Caco-2 (cell line): ENCODE results near the gene TBXT. TPM values are rescaled to one million over a fixed set of nuclear protein-coding genes. Genes with fewer than 3 reads are reported as not detected.
"Not testable (repeated sequence)": the region's sequence is repeated elsewhere in the genome, so short reads cannot be mapped to it uniquely, and the experiment has no call there.

Experiments
- BruUV-seq: library from RNA; stranded (reverse); fragments of 400-500 nt; replicated peaks from 2 replicates; lab custom pipeline; 2021; lab: Mats Ljungman, UMichigan
- CTCF ChIA-PET: fragments of 300-600 bp; sonication (Branson Sonifier 250); formaldehyde crosslinking; loops from one replicate; lab custom pipeline; 2022; ENCODE audit warnings: antibody characterized with exemption; lab: Charles Lee
- POLR2A ChIA-PET: fragments of 300-600 bp; sonication (Branson Sonifier 250); formaldehyde crosslinking; loops from one replicate; lab custom pipeline; 2022; ENCODE audit warnings: antibody characterized with exemption; lab: Charles Lee
- DNase-seq, 2 experiments: peaks; one replicate each; pipeline versions ENCODE4 v3.0.0 to v3.0.0-alpha.2; 2020 to 2022
- H3K27me3 ChIP-seq: replicated peaks from 2 replicates; pipeline ENCODE4 v1.6.0; 2011; ENCODE audit warnings: low read length; ENCODE audit not compliant: control insufficient read depth, insufficient read depth
- H3K36me3 ChIP-seq: 2 replicates; pipeline ENCODE4 v1.5.1; 2011; ENCODE audit warnings: low read length; ENCODE audit not compliant: control insufficient read depth, insufficient read depth
- H3K4me1 ChIP-seq: fragments of 250-450 bp; sonication (Bioruptor Pico); 2 replicates; pipeline ENCODE4 v1.5.1; 2020; ENCODE audit warnings: mild to moderate bottlenecking
- H3K4me3 ChIP-seq: 2 replicates; pipeline ENCODE4 v1.5.1; 2011; ENCODE audit warnings: low read depth, mild to moderate bottlenecking, control low read depth, low read length
- H3K9me3 ChIP-seq: fragments of 250-450 bp; sonication (Bioruptor Pico); 2 replicates; pipeline ENCODE4 v1.5.1; 2020; ENCODE audit warnings: mild to moderate bottlenecking, moderate library complexity
- H3K27ac Mint-ChIP-seq: one replicate; pipeline ENCODE4 v1.8.0; 2022; ENCODE audit warnings: mixed read lengths; ENCODE audit not compliant: unreplicated experiment
- H3K27me3 Mint-ChIP-seq: one replicate; pipeline ENCODE4 v1.8.0; 2022; ENCODE audit warnings: mixed read lengths; ENCODE audit not compliant: insufficient read depth, unreplicated experiment
- H3K36me3 Mint-ChIP-seq: one replicate; pipeline ENCODE4 v1.8.0; 2022; ENCODE audit warnings: mild to moderate bottlenecking, mixed read lengths; ENCODE audit not compliant: insufficient read depth, unreplicated experiment
- H3K4me1 Mint-ChIP-seq: one replicate; pipeline ENCODE4 v1.8.0; 2022; ENCODE audit warnings: low read depth, mixed read lengths; ENCODE audit not compliant: unreplicated experiment
- H3K4me3 Mint-ChIP-seq: one replicate; pipeline ENCODE4 v1.8.0; 2022; ENCODE audit warnings: mild to moderate bottlenecking, moderate library complexity, mixed read lengths; ENCODE audit not compliant: unreplicated experiment
- H3K9me3 Mint-ChIP-seq: one replicate; pipeline ENCODE4 v1.8.0; 2022; ENCODE audit warnings: mixed read lengths; ENCODE audit not compliant: unreplicated experiment
- intact Hi-C: fragments of 100-400 bp; cut with micrococcal nuclease; formaldehyde crosslinking; loops from one replicate; pipeline ENCODE4 v1.10.0; 2022; ENCODE audit not compliant: unreplicated experiment
- total RNA-seq: library from RNA; stranded (reverse); gene quantifications from 2 replicates; pipeline ENCODE4 v1.2.3, GENCODE V29; 2022
- TF ChIP-seq, protein P1 (sequence below), 2 experiments: fragments of 200-600 bp in 1 of 2; IDR thresholded peaks; 1 replicate in 1 of 2; 2 replicates in 1 of 2; pipeline versions ENCODE4 v1.5.1 to v1.8.0; 2011 to 2022; ENCODE audit warnings: antibody characterized with exemption in 1 of 2, control low read depth in 1 of 2, inconsistent platforms in 1 of 2, low read depth in 1 of 2, low read length in 1 of 2, mild to moderate bottlenecking in 1 of 2, moderate library complexity in 1 of 2; ENCODE audit not compliant: insufficient read depth in 1 of 2, severe bottlenecking in 1 of 2, unreplicated experiment in 1 of 2

The TBXT gene
- total RNA-seq, 1 experiment from 2014 or later, result not detected

GRCh38 chr6:166176106-166176505 is 8.5 kb upstream of the TBXT start:
- no peaks in the 10 kb centered on the region for H3K36me3 ChIP-seq
- no TSS peak for BruUV-seq
- H3K9me3 ChIP-seq, result no peaks in the 10 kb centered on the region
- H3K4me1 ChIP-seq, result no peaks in the 10 kb centered on the region
- H3K4me3 ChIP-seq, result no peak overlapping the region
- DNase-seq, result no peak
- Mint-ChIP-seq H3K4me3 (no peak overlapping the region), H3K27ac (no peak overlapping the region), H3K27me3 (peaks cover 8% of the 10 kb centered on the region), H3K36me3 (no peaks in the 10 kb centered on the region), H3K9me3 (no peaks in the 10 kb centered on the region), H3K4me1 (no peaks in the 10 kb centered on the region)
- ChIA-PET POLR2A (no interaction called here), CTCF (no interaction called here)
- no peaks in the 10 kb centered on the region for H3K27me3 ChIP-seq
- TF ChIP-seq, protein P1, sequence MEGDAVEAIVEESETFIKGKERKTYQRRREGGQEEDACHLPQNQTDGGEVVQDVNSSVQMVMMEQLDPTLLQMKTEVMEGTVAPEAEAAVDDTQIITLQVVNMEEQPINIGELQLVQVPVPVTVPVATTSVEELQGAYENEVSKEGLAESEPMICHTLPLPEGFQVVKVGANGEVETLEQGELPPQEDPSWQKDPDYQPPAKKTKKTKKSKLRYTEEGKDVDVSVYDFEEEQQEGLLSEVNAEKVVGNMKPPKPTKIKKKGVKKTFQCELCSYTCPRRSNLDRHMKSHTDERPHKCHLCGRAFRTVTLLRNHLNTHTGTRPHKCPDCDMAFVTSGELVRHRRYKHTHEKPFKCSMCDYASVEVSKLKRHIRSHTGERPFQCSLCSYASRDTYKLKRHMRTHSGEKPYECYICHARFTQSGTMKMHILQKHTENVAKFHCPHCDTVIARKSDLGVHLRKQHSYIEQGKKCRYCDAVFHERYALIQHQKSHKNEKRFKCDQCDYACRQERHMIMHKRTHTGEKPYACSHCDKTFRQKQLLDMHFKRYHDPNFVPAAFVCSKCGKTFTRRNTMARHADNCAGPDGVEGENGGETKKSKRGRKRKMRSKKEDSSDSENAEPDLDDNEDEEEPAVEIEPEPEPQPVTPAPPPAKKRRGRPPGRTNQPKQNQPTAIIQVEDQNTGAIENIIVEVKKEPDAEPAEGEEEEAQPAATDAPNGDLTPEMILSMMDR (IDR thresholded peaks at IDR 0.05; ENCODE audit: insufficient read depth in 1 of 2, low read depth in 1 of 2, low read length in 1 of 2, severe bottlenecking in 1 of 2, unreplicated experiment in 1 of 2), result no peak
- intact Hi-C loops, result no loop called here

GRCh38 chr6:166175093-166175492 is 7.4 kb upstream of the TBXT start:
- H3K9me3 Mint-ChIP-seq, DNase-seq, H3K36me3 ChIP-seq, H3K4me3 ChIP-seq, H3K27ac Mint-ChIP-seq, intact Hi-C loops, CTCF ChIA-PET, H3K4me1 ChIP-seq, BruUV-seq, H3K36me3 Mint-ChIP-seq, H3K4me1 Mint-ChIP-seq, H3K9me3 ChIP-seq, POLR2A ChIA-PET, H3K4me3 Mint-ChIP-seq, H3K27me3 ChIP-seq: not testable (repeated sequence)
- H3K27me3 Mint-ChIP-seq, result peaks cover 10% of the 10 kb centered on the region

- POLR2A ChIA-PET, result no interaction called here
- intact Hi-C loops, result no loop called here
- Mint-ChIP-seq H3K4me3 (no peak overlapping the region), H3K27me3 (peaks cover 14% of the 10 kb centered on the region), H3K27ac (no peak overlapping the region), H3K36me3 (no peaks in the 10 kb centered on the region), H3K4me1 (no peaks in the 10 kb centered on the region), H3K9me3 (no peaks in the 10 kb centered on the region)
- H3K9me3 ChIP-seq, result no peaks in the 10 kb centered on the region
- H3K4me1 ChIP-seq, result no peaks in the 10 kb centered on the region
- H3K27me3 ChIP-seq, result no peaks in the 10 kb centered on the region; the same call in 1 of the 2 replicates
- no peaks in the 10 kb centered on the region for H3K36me3 ChIP-seq
- BruUV-seq, result no TSS peak
- no peak for DNase-seq
- CTCF ChIA-PET, result no interaction called here
- no peak overlapping the region for H3K4me3 ChIP-seq
- TF ChIP-seq, protein P1 (IDR thresholded peaks at IDR 0.05; ENCODE audit: insufficient read depth in 1 of 2, low read depth in 1 of 2, low read length in 1 of 2, severe bottlenecking in 1 of 2, unreplicated experiment in 1 of 2), result no peak
Measured at GRCh38 chr6:166174031-166174430, 6.4 kb upstream of the TBXT start.
